Stimulated activated CD8-positive, alpha-beta memory T cell treated with anti-CD3 and anti-CD28 coated beads, Interleukin-12 subunit alpha, Interleukin-12 subunit beta, amount 100 ng/mL, for 24 hours (primary cell): ENCODE measurements around the gene CLEC17A.

Experiments
- DNase-seq: peaks from one replicate; pipeline ENCODE4 v3.0.0-alpha.2; 2020; ENCODE audit errors: extremely low read depth

CLEC17A gene

GRCh38 chr19:14649020-14649419, 66.1 kb downstream of the CLEC17A start:
- no peak for DNase-seq

GRCh38 chr19:14650161-14650560, 67.3 kb downstream of the CLEC17A start:
- DNase-seq, result no peak

- DNase-seq, result no peak
Measured at GRCh38 chr19:14654786-14655560, 72.1 kb downstream of the CLEC17A start.

- DNase-seq, result no peak
Measured at GRCh38 chr19:14655726-14656125, 72.8 kb downstream of the CLEC17A start.

- no peak for DNase-seq
Measured at GRCh38 chr19:14659874-14660489, 77.1 kb downstream of the CLEC17A start.

- no peak for DNase-seq
Measured at GRCh38 chr19:14661372-14661924, 78.6 kb downstream of the CLEC17A start.
